Lower leg skin (tissue), 3 donors: ENCODE results near the gene CC2D1A.

Experiments used
- CTCF ChIP-seq, 3 donors: fragments of 450-650 bp; IDR thresholded peaks; one replicate each; pipeline ENCODE4 v1.5.1; 2016; ENCODE audit warnings: antibody characterized with exemption in 3 of 3, mild to moderate bottlenecking in 3 of 3, moderate library complexity in 2 of 3
- POLR2A ChIP-seq, 2 donors: fragments of 450-650 bp; IDR thresholded peaks; one replicate each; pipeline ENCODE4 v1.6.1; 2016 to 2017; ENCODE audit warnings: antibody characterized with exemption in 2 of 2, mild to moderate bottlenecking in 1 of 2, moderate library complexity in 1 of 2

GRCh38 chr19:13906521-13906904, 512 bp downstream of the CC2D1A start:
- no peak for TF ChIP-seq POLR2A (IDR thresholded peaks at IDR 0.05)
- TF ChIP-seq CTCF (IDR thresholded peaks at IDR 0.05): no peak
